HEK293 (cell line): Measurements from ENCODE around the gene S100A6.
A peak's percentile ranks its signal among the peaks of the same experiment; 100 is the strongest.

Experiments used
- CTCF ChIP-seq: fragments of 450-650 bp; formaldehyde crosslinking; IDR thresholded peaks from 2 replicates; pipeline ENCODE4 v1.5.1; 2016; ENCODE audit warnings: missing biosample characterization, missing genetic modification characterization
- ELK4 ChIP-seq: IDR thresholded peaks from 2 replicates; pipeline ENCODE4 v1.6.1; 2011; ENCODE audit warnings: mild to moderate bottlenecking, low read depth, low read length, borderline replicate concordance
- GFI1B ChIP-seq: fragments of 450-650 bp; formaldehyde crosslinking; IDR thresholded peaks from 2 replicates; pipeline ENCODE4 v1.5.1; 2016; ENCODE audit warnings: missing biosample characterization, missing genetic modification characterization
- INSM2 ChIP-seq: fragments of 450-650 bp; formaldehyde crosslinking; IDR thresholded peaks from 2 replicates; pipeline ENCODE4 v1.5.1; 2016; ENCODE audit warnings: missing biosample characterization, missing genetic modification characterization
- KLF8 ChIP-seq: fragments of 450-650 bp; formaldehyde crosslinking; IDR thresholded peaks from 2 replicates; pipeline ENCODE4 v1.5.1; 2016; ENCODE audit warnings: missing biosample characterization, missing genetic modification characterization
- TSHZ1 ChIP-seq: fragments of 450-650 bp; formaldehyde crosslinking; IDR thresholded peaks from 2 replicates; pipeline ENCODE4 v1.5.1; 2016; ENCODE audit warnings: missing biosample characterization, missing genetic modification characterization, borderline replicate concordance
- ZBTB10 ChIP-seq: fragments of 450-650 bp; formaldehyde crosslinking; IDR thresholded peaks from 2 replicates; pipeline ENCODE4 v1.5.1; 2016; ENCODE audit warnings: missing biosample characterization, missing genetic modification characterization
- ZIC2 ChIP-seq: fragments of 450-650 bp; formaldehyde crosslinking; IDR thresholded peaks from 2 replicates; pipeline ENCODE4 v1.5.1; 2016; ENCODE audit warnings: missing biosample characterization, missing genetic modification characterization
- ZNF146 ChIP-seq: fragments of 450-650 bp; formaldehyde crosslinking; IDR thresholded peaks from 2 replicates; pipeline ENCODE4 v1.5.1; 2016; ENCODE audit warnings: missing biosample characterization, missing genetic modification characterization
- ZNF223 ChIP-seq: fragments of 450-650 bp; formaldehyde crosslinking; IDR thresholded peaks from 2 replicates; pipeline ENCODE4 v1.5.1; 2016; ENCODE audit warnings: missing biosample characterization, missing genetic modification characterization
- ZNF26 ChIP-seq: fragments of 450-650 bp; formaldehyde crosslinking; IDR thresholded peaks from 2 replicates; pipeline ENCODE4 v1.5.1; 2016; ENCODE audit warnings: missing biosample characterization, missing genetic modification characterization
- ZNF311 ChIP-seq: fragments of 450-650 bp; formaldehyde crosslinking; IDR thresholded peaks from 2 replicates; pipeline ENCODE4 v1.5.1; 2017; ENCODE audit warnings: missing biosample characterization, missing genetic modification characterization, borderline replicate concordance
- ZNF362 ChIP-seq: fragments of 450-650 bp; formaldehyde crosslinking; IDR thresholded peaks from 2 replicates; pipeline ENCODE4 v1.5.1; 2016; ENCODE audit warnings: missing biosample characterization, missing genetic modification characterization
- ZNF366 ChIP-seq: fragments of 450-650 bp; formaldehyde crosslinking; conservative IDR thresholded peaks from 2 replicates; pipeline ENCODE4 v1.5.1; 2016; ENCODE audit warnings: missing biosample characterization, missing genetic modification characterization
- ZNF518A ChIP-seq: fragments of 450-650 bp; formaldehyde crosslinking; conservative IDR thresholded peaks from 2 replicates; pipeline ENCODE4 v1.5.1; 2016; ENCODE audit warnings: low read depth, missing biosample characterization, missing genetic modification characterization
- ZNF558 ChIP-seq: fragments of 450-650 bp; formaldehyde crosslinking; IDR thresholded peaks from 2 replicates; pipeline ENCODE4 v1.5.1; 2016; ENCODE audit warnings: missing biosample characterization, missing genetic modification characterization
- ZNF624 ChIP-seq: fragments of 450-650 bp; formaldehyde crosslinking; IDR thresholded peaks from 2 replicates; pipeline ENCODE4 v1.5.1; 2017; ENCODE audit warnings: missing biosample characterization, missing genetic modification characterization
- ZNF629 ChIP-seq: fragments of 450-650 bp; formaldehyde crosslinking; IDR thresholded peaks from 2 replicates; pipeline ENCODE4 v1.5.1; 2017; ENCODE audit warnings: missing biosample characterization, missing genetic modification characterization
- ZNF670 ChIP-seq: fragments of 450-650 bp; formaldehyde crosslinking; IDR thresholded peaks from 2 replicates; pipeline ENCODE4 v1.5.1; 2016; ENCODE audit warnings: missing biosample characterization, missing genetic modification characterization, low read depth

S100A6 gene

GRCh38 chr1:153490272-153491051 lies 45.3 kb downstream of the S100A6 start (continued):
- TF ChIP-seq ELK4 (no peak), ZNF629 (peak; percentile 99), ZNF362 (tag by site-specific recombination) (peak; percentile 56; the same call in 1 of the 2 replicates), CTCF (no peak), ZNF223 (tag by site-specific recombination) (no peak), ZNF558 (tag by site-specific recombination) (peak; percentile 63), ZBTB10 (tag by site-specific recombination) (no peak), ZNF311 (tag by site-specific recombination) (no peak), ZNF518A (peak; percentile 39), GFI1B (tag by site-specific recombination) (peak; percentile 99), ZNF146 (tag by site-specific recombination) (no peak), ZNF26 (no peak), ZIC2 (tag by site-specific recombination) (0 out of 2 replicates have a peak, but pooled peaks have one; percentile 24), INSM2 (tag by site-specific recombination) (peak; percentile 95), TSHZ1 (peak; percentile 95), ZNF624 (tag by site-specific recombination) (no peak), ZNF670 (tag by site-specific recombination) (no peak), KLF8 (tag by site-specific recombination) (peak; percentile 69), ZNF366 (peak; percentile 97)
